Activated CD8-positive, alpha-beta memory T cell treated with anti-CD3 and anti-CD28 coated beads, Interleukin-2, amount 10 ng/mL, durations not matched to agents 7 days and 5 days (primary cell): ENCODE results near the gene ENO1. TPM values are rescaled to one million over a fixed set of nuclear protein-coding genes. Genes with fewer than 3 reads are reported as not detected.
"Not testable (repeated sequence)": the region's sequence is repeated elsewhere in the genome, so short reads cannot be mapped to it uniquely, and the experiment has no call there.

Experiments used
- ATAC-seq: fragments of 150-1000 bp; cut with Tn5 transposase; one replicate; pipeline ENCODE4 v1.10.0; 2021; ENCODE audit warnings: moderate library complexity
- CTCF ChIA-PET: fragments of 350-600 bp; sonication (Branson Sonifier 250); formaldehyde crosslinking; loops from one replicate; lab custom pipeline; 2021; ENCODE audit warnings: antibody characterized with exemption; lab: Charles Lee
- DNase-seq: peaks from one replicate; pipeline ENCODE4 v3.0.0-alpha.2; 2020
- H3K27ac Mint-ChIP-seq: one replicate; pipeline ENCODE4 v1.8.0; 2021; ENCODE audit warnings: mild to moderate bottlenecking, mixed read lengths
- H3K27me3 Mint-ChIP-seq: one replicate; pipeline ENCODE4 v1.8.0; 2021; ENCODE audit warnings: mixed read lengths
- H3K36me3 Mint-ChIP-seq: one replicate; pipeline ENCODE4 v1.8.0; 2021; ENCODE audit warnings: mild to moderate bottlenecking, mixed read lengths
- H3K4me1 Mint-ChIP-seq: one replicate; pipeline ENCODE4 v1.8.0; 2021; ENCODE audit warnings: mixed read lengths
- H3K4me3 Mint-ChIP-seq: one replicate; pipeline ENCODE4 v1.8.0; 2021; ENCODE audit warnings: mild to moderate bottlenecking, moderate library complexity, mixed read lengths
- H3K9me3 Mint-ChIP-seq: one replicate; pipeline ENCODE4 v1.8.0; 2022; ENCODE audit warnings: low read depth, mixed read lengths
- total RNA-seq, 2 experiments: library from RNA; stranded (reverse); gene quantifications; one replicate each; pipeline ENCODE4 v1.2.3, GENCODE V29; 2021

ENO1 gene
- total RNA-seq, 2 experiments from 2014 or later = 2,070 to 2,300 TPM

GRCh38 chr1:8908388-8909151 lies 30.1 kb upstream of the ENO1 start:
- Mint-ChIP-seq H3K27ac (no peak overlapping the region), H3K27me3 (peaks cover 2% of the 10 kb centered on the region), H3K4me1 (peaks cover 22% of the 10 kb centered on the region), H3K4me3 (no peak overlapping the region), H3K36me3 (peaks cover 15% of the 10 kb centered on the region), H3K9me3 (peaks cover 2% of the 10 kb centered on the region)
- CTCF ChIA-PET = interaction anchor here (1.1 to 6.6 kb wide), 4 partner anchors 10 to 96 kb away, joined by 3 to 38 read pairs (median 4); no protein-coding TSS in a partner anchor
- ATAC-seq = no peak
- no peak for DNase-seq

GRCh38 chr1:8905582-8906191 lies 27.2 kb upstream of the ENO1 start:
- Mint-ChIP-seq H3K27ac (no peak overlapping the region), H3K36me3 (peaks cover 16% of the 10 kb centered on the region), H3K4me1 (peaks cover 28% of the 10 kb centered on the region), H3K4me3 (no peak overlapping the region), H3K9me3 (peaks cover 2% of the 10 kb centered on the region), H3K27me3 (peaks cover 2% of the 10 kb centered on the region)
- ATAC-seq (no peak), DNase-seq (no peak)
- CTCF ChIA-PET = interaction anchor here (2.3 to 6.6 kb wide), 2 partner anchors 82 to 99 kb away, joined by 8 to 38 read pairs; no protein-coding TSS in a partner anchor

GRCh38 chr1:8903908-8904650 lies 25.6 kb upstream of the ENO1 start:
- no peak overlapping the region for H3K27ac Mint-ChIP-seq
- peaks cover 39% of the 10 kb centered on the region for H3K4me1 Mint-ChIP-seq

GRCh38 chr1:8903410-8903809 lies 24.9 kb upstream of the ENO1 start:
- CTCF ChIA-PET = interaction anchor here (0.9 to 2.3 kb wide), 4 partner anchors 84 to 342 kb away, joined by 3 to 10 read pairs (median 6); no protein-coding TSS in a partner anchor
- Mint-ChIP-seq H3K36me3 (peaks cover 21% of the 10 kb centered on the region), H3K9me3 (no peaks in the 10 kb centered on the region), H3K4me3 (no peak overlapping the region), H3K27ac (no peak overlapping the region), H3K4me1 (peaks cover 45% of the 10 kb centered on the region), H3K27me3 (peaks cover 2% of the 10 kb centered on the region)
- ATAC-seq (no peak), DNase-seq (peak; percentile 55)

More at GRCh38 chr1:8903908-8904650, 25.6 kb upstream of the ENO1 start:
- Mint-ChIP-seq H3K4me3 (no peak overlapping the region), H3K9me3 (no peaks in the 10 kb centered on the region), H3K36me3 (peaks cover 16% of the 10 kb centered on the region), H3K27me3 (peaks cover 2% of the 10 kb centered on the region)
- DNase-seq = no peak
- ATAC-seq = no peak
- CTCF ChIA-PET = interaction anchor here (0.9 to 2.3 kb wide), 5 partner anchors 42 to 343 kb away, joined by 3 to 10 read pairs (median 4); no protein-coding TSS in a partner anchor

- H3K4me1 Mint-ChIP-seq = peaks cover 48% of the 10 kb centered on the region
- no peak for ATAC-seq
- no peak overlapping the region for H3K4me3 Mint-ChIP-seq
- peaks cover 2% of the 10 kb centered on the region for H3K27me3 Mint-ChIP-seq
- CTCF ChIA-PET = interaction anchor here (1.6 to 2.2 kb wide), 3 partner anchors 26 to 341 kb away, joined by 3 to 10 read pairs (median 5); no protein-coding TSS in a partner anchor
- DNase-seq = no peak
- no peak overlapping the region for H3K27ac Mint-ChIP-seq
- peaks cover 25% of the 10 kb centered on the region for H3K36me3 Mint-ChIP-seq
- H3K9me3 Mint-ChIP-seq = no peaks in the 10 kb centered on the region
Observed at GRCh38 chr1:8902765-8903164, 24.3 kb upstream of the ENO1 start.

- DNase-seq, H3K4me3 Mint-ChIP-seq, H3K9me3 Mint-ChIP-seq, ATAC-seq, H3K27me3 Mint-ChIP-seq: not testable (repeated sequence)
- Mint-ChIP-seq H3K27ac (peak overlapping the region; percentile 96), H3K4me1 (peaks cover 43% of the 10 kb centered on the region), H3K36me3 (peaks cover 20% of the 10 kb centered on the region)
- CTCF ChIA-PET = interaction anchor here (1.0 to 2.0 kb wide), 3 partner anchors 10 to 104 kb away, joined by 3 to 8 read pairs (median 4); no protein-coding TSS in a partner anchor
Observed at GRCh38 chr1:8900684-8901083, 22.2 kb upstream of the ENO1 start.

- DNase-seq (no peak), ATAC-seq (no peak)
- H3K4me1 Mint-ChIP-seq = peaks cover 41% of the 10 kb centered on the region
- peak overlapping the region; percentile 96 for H3K27ac Mint-ChIP-seq
- H3K4me3 Mint-ChIP-seq = no peak overlapping the region
- no peaks in the 10 kb centered on the region for H3K27me3 Mint-ChIP-seq
- H3K9me3 Mint-ChIP-seq = no peaks in the 10 kb centered on the region
- H3K36me3 Mint-ChIP-seq = peaks cover 20% of the 10 kb centered on the region
- CTCF ChIA-PET = interaction anchor here (1.1 to 2.4 kb wide), 9 partner anchors 12 to 335 kb away, joined by 3 to 16 read pairs (median 4); partner anchors contain the start of genes ENO1 and H6PD
Observed at GRCh38 chr1:8899046-8899445, 20.6 kb upstream of the ENO1 start.

GRCh38 chr1:8898418-8898817 lies 19.9 kb upstream of the ENO1 start:
- not testable (repeated sequence) for H3K4me3 Mint-ChIP-seq, DNase-seq, ATAC-seq, H3K9me3 Mint-ChIP-seq, H3K27me3 Mint-ChIP-seq
- peaks cover 37% of the 10 kb centered on the region for H3K4me1 Mint-ChIP-seq
- peak overlapping the region; percentile 96 for H3K27ac Mint-ChIP-seq
- H3K36me3 Mint-ChIP-seq = peaks cover 22% of the 10 kb centered on the region
- CTCF ChIA-PET = interaction anchor here (1.1 to 2.4 kb wide), 7 partner anchors 17 to 336 kb away, joined by 3 to 16 read pairs (median 4); partner anchors contain the start of genes ENO1 and H6PD

GRCh38 chr1:8897505-8897904 lies 19.0 kb upstream of the ENO1 start:
- peaks cover 22% of the 10 kb centered on the region for H3K36me3 Mint-ChIP-seq
- H3K4me1 Mint-ChIP-seq = peaks cover 33% of the 10 kb centered on the region

GRCh38 chr1:8896775-8897174 lies 18.3 kb upstream of the ENO1 start:
- ATAC-seq, CTCF ChIA-PET, H3K27ac Mint-ChIP-seq, H3K4me3 Mint-ChIP-seq, DNase-seq, H3K27me3 Mint-ChIP-seq, H3K9me3 Mint-ChIP-seq: not testable (repeated sequence)
- peaks cover 32% of the 10 kb centered on the region for H3K4me1 Mint-ChIP-seq
- H3K36me3 Mint-ChIP-seq = peaks cover 22% of the 10 kb centered on the region

More at GRCh38 chr1:8897505-8897904, 19.0 kb upstream of the ENO1 start:
- CTCF ChIA-PET, DNase-seq, H3K9me3 Mint-ChIP-seq, H3K27ac Mint-ChIP-seq, H3K27me3 Mint-ChIP-seq, H3K4me3 Mint-ChIP-seq, ATAC-seq: not testable (repeated sequence)

GRCh38 chr1:8892026-8892425 lies 13.5 kb upstream of the ENO1 start:
- no peak overlapping the region for H3K4me3 Mint-ChIP-seq
- DNase-seq (no peak), ATAC-seq (no peak)
- H3K9me3 Mint-ChIP-seq = no peaks in the 10 kb centered on the region
- H3K27ac Mint-ChIP-seq = no peak overlapping the region
- peaks cover 1% of the 10 kb centered on the region for H3K4me1 Mint-ChIP-seq
- peaks cover 1% of the 10 kb centered on the region for H3K36me3 Mint-ChIP-seq
- no peaks in the 10 kb centered on the region for H3K27me3 Mint-ChIP-seq
- CTCF ChIA-PET = interaction anchor here (1.0 to 2.2 kb wide), 4 partner anchors 11 to 33 kb away, joined by 3 to 5 read pairs (median 4); no protein-coding TSS in a partner anchor

- ATAC-seq (no peak), DNase-seq (no peak)
- Mint-ChIP-seq H3K27me3 (no peaks in the 10 kb centered on the region), H3K9me3 (no peaks in the 10 kb centered on the region), H3K4me1 (peaks cover 1% of the 10 kb centered on the region), H3K4me3 (no peak overlapping the region), H3K36me3 (peaks cover 1% of the 10 kb centered on the region), H3K27ac (no peak overlapping the region)
- CTCF ChIA-PET = interaction anchor here (1.0 to 2.2 kb wide), 3 partner anchors 10 to 27 kb away, joined by 3 to 5 read pairs (median 4); no protein-coding TSS in a partner anchor
Observed at GRCh38 chr1:8891401-8891800, 12.9 kb upstream of the ENO1 start.
